NOMO-1 (cell line): ENCODE data around the gene BCL2L15.
A peak's percentile ranks its signal among the peaks of the same experiment; 100 is the strongest.

Experiments used
- DNase-seq, 2 experiments: peaks; one replicate each; lab custom pipeline; 2025; ENCODE audit not compliant: unreplicated experiment in 2 of 2; lab: John Stamatoyannopoulos, UW

The BCL2L15 gene

DNA sequence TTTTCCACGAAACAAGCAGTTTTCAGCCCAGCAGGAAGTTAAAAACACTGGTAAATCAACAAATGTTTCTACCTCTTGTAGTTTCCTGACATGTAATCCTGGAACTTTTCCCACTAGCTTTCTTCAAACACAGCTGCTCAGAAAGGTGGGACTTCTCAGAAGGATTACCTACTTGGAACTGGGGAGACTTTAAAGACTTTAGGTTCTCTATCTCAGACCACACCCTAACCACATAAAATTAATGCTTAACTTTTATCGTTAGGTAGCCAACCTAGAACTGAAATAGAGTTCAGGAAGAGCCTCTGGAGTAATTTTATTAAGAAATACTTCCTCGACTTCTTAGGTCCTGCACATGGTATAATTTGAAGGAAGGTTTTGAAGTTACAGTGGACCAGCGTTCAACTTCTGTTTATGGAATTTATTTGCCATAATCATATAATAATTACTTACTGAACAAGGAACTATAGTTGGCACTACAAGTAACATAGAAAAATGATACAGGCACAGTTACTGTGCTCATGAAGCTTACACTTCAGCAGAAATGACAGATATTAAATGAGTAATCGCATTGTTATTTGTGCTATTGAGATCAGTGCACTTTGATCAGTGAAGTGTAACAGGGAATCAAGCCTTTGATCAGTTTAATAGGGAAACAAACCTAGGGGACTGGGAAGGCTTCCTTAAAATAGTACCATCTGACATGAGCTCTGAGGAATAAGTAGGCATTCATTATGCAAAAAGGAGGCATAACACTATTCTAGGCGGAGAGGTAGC is at the start of gene BCL2L15:
Gene BCL2L15, minus strand, starts transcription at position 180 of the 774 bp plus-strand sequence. CDS start 206 bp downstream, outside the sequence.
- no peak for DNase-seq

- no peak for DNase-seq
Measured at GRCh38 chr1:113937146-113937545, 49.8 kb upstream of the BCL2L15 start.

GRCh38 chr1:113935970-113936369 is 48.6 kb upstream of the BCL2L15 start:
- no peak for DNase-seq

GRCh38 chr1:113935176-113935575 is 47.8 kb upstream of the BCL2L15 start:
- no peak for DNase-seq

DNA sequence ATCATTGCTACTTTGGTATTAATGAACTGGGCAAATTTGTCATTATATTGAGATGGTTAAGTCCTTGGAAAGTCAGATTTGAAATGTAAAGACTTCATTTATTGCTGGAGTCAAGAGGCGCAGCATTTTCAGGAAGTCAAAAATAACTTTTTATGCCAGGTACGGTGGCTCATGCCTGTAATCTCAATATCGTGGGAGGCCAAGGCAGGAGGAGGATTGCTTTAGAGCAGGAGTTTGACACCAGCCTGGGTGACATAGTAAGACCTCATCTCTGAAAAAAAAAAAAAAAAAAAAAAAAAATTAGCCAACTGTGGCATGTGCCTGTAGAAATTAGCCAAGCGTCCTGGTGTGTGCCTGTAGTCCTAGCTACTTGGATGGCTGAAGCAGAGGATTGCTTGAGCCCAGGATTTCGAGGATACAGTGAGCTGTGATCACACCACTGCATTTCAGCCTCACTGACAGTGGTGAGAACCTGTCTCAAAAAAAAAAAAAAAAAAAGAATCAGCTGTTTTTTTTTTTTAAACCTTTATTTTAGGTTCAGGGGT is 47.2 kb upstream of the BCL2L15 start:
- DNase-seq, result no peak

GRCh38 chr1:113934006-113934405 is 46.6 kb upstream of the BCL2L15 start:
- no peak for DNase-seq

DNA sequence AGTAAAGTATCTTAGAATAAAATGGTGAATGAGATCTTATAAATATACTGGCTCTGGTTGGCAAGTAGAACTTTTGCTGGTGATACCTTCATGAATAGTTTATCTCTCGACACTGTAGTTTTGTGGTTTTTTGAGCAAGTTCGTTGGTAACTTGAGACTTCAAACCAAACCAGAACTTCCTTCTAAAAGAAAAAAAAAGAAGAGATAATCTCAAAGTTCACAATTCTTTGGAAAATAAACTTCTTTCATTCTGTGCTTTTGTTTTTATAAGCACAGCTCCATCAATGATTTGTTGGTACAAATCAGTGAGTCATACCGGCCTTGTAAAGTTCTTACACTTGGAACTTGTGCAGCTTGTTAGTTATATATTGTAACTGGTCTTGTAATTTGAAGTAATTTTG is 44.1 kb upstream of the BCL2L15 start:
- peak in 1 of 2 experiments; percentile 29 for DNase-seq

DNA sequence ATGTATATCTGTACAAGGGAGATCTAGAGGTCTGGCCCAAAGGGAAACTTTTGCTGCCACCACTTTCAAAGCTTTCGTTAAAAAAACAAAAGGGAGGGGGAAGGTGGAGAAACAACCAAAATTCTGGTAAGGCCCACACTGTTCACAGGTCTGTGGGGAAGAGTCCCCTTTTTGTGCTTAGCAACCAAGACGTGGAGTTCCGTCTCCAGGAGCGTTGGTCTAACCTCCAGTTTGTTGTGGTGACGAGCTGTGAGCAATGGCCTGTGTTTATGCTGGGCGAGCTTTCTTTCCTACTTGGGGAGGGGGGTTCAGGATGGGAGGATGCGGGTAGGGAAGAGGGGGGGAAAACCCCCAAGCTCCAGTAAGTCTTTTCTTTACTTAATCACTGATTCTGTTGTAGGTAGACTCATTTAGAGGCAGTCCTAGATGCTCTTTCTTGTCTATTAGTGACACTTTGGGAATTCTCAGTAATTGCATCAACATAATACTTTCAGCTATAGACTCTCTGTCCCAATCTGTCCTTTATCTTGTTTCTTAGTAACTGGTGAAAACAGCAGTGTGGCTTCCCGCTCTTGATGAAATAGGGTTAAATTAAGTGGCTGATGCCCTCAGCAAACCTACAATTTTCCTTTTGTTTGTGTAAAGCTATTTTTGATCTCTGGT is 43.2 kb upstream of the BCL2L15 start:
- peak; percentile 49 to 55 for DNase-seq

- peak; percentile 37 to 50 for DNase-seq
Measured at GRCh38 chr1:113929750-113930498, 42.5 kb upstream of the BCL2L15 start.

GRCh38 chr1:113928941-113929749 is 41.8 kb upstream of the BCL2L15 start, which contains the start of gene HIPK1:
Gene HIPK1 (plus strand): TSS chr1:113929324.
- DNase-seq, result peak; percentile 88 to 93

DNA sequence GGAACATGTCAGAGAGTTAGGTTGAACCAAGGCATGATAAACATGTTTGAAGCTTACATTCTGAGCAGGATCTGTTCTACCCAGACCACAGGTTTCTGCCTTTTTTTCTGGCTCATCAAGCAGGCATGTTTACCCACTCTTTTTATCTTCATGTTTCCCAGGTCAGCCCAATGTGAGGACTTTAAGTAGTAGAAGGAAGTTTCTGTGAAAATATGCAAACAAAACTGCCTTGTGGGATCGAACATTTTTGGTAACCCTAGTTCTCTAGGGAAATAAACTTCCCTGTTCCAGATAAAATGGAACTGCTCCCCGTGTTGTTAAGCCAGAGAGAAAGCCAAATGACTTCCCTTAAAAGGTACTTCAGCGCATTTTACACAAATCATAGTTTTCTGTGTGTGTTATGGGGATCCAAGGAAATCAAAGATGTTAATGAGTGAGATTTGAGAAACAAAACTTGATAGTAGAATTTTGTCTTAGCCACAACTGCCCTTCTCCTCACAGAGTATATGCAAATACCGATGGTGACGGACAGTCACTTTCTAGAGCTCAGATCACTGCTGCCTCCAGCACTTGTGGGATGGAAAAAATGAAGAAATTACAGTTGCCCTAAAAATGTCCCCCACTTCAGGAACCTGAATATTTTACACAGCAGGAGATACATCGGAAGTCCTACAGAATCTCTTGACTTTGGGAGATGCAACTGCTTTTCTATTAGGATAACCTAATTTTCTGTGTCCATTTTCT is 41.0 kb upstream of the BCL2L15 start:
- peak in 1 of 2 experiments; percentile 33 for DNase-seq

GRCh38 chr1:113924473-113924872 is 37.1 kb upstream of the BCL2L15 start:
- no peak for DNase-seq

DNA sequence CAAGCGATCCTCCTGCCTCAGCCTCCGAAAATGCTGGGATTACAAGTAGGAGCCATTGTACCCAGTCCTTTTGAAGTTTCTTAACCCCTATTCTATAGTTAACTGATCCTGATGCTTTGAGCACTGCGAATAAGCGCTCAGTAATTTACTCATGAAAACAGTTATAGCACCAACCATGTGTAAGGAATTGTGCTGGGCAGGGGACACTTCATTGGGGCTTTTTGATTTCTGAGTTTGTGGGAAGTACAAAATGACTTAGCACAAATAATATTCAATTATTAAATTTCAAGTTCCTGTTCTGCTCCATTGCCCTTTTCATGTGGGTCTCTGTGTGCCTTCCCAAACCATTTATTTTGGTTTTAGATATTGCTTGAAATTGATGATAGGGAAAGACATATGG is 35.6 kb upstream of the BCL2L15 start:
- no peak for DNase-seq

DNA sequence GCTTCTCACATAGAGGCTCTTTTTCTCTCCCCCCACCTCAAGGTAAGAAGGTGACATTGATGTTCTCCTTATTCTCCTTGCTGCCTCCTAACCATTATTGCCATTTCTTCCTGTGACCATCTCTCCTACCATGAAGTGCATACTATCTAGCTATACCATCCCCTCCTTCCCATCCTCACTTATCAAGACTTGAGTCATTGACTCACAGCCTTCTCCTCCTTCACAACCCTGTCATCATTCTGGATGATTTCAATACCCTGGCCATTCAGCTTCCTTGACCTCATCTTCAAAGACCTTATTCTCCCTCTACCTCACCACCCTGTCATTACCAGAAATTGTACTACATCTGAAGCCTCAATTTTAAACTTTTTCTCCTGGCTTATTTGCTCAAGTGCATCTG is 30.9 kb upstream of the BCL2L15 start:
- no peak for DNase-seq

GRCh38 chr1:113917400-113918082 is 30.2 kb upstream of the BCL2L15 start:
- no peak for DNase-seq

- DNase-seq, result no peak
Measured at GRCh38 chr1:113916974-113917373, 29.6 kb upstream of the BCL2L15 start.

GRCh38 chr1:113913887-113914664 is 26.7 kb upstream of the BCL2L15 start:
- no peak for DNase-seq

GRCh38 chr1:113913312-113913668 is 25.9 kb upstream of the BCL2L15 start:
- no peak for DNase-seq
